ENCODE measurements around the gene PTBP3.

GRCh38 chr9:112377684-112378327, 44.4 kb upstream of the PTBP3 start:
- no peak for TF ChIP-seq CTCF (IDR thresholded peaks at IDR 0.05)
- TF ChIP-seq MAFK (IDR thresholded peaks at IDR 0.05; ENCODE audit: partially characterized antibody), result no peak
- no peak for TF ChIP-seq REST (IDR thresholded peaks at IDR 0.05)
- no peak for TF ChIP-seq NR3C1 (IDR thresholded peaks at IDR 0.05)
- TF ChIP-seq FOSL2 (IDR thresholded peaks at IDR 0.05), result no peak
- no peak for TF ChIP-seq FOSL2 (CRISPR knock-in tag; IDR thresholded peaks at IDR 0.05)
- TF ChIP-seq POLR2A (IDR thresholded peaks at IDR 0.05; ENCODE audit: low read length), result no peak
- TF ChIP-seq HDAC2 (IDR thresholded peaks at IDR 0.05), result no peak
- TF ChIP-seq HOXB13 (CRISPR knock-in tag; IDR thresholded peaks at IDR 0.05; ENCODE audit: low read depth), result no peak
- TF ChIP-seq MAZ (IDR thresholded peaks at IDR 0.05; ENCODE audit: borderline replicate concordance, low read depth, low read length), result no peak
- no peak for TF ChIP-seq RAD21 (conservative IDR thresholded peaks at IDR 0.05 in 1 of 2, IDR thresholded peaks at IDR 0.05 in 1 of 2)
- TF ChIP-seq CHD4 (IDR thresholded peaks at IDR 0.05; ENCODE audit: borderline replicate concordance), result no peak
- TF ChIP-seq BCL3 (IDR thresholded peaks at IDR 0.05), result no peak
- no peak for TF ChIP-seq SMC3 (IDR thresholded peaks at IDR 0.05)
- no peak for TF ChIP-seq FOSB (CRISPR knock-in tag; IDR thresholded peaks at IDR 0.05)

All from A549 (cell line).